GM12874 (cell line): Measurements from ENCODE around the gene TUBB6.

ENCODE experiments used
- CTCF ChIP-seq: IDR thresholded peaks from 2 replicates; pipeline ENCODE4 v1.5.1; 2011; ENCODE audit warnings: low read depth, mild to moderate bottlenecking, control low read depth, low read length, moderate library complexity; ENCODE audit not compliant: insufficient read depth

The TUBB6 gene

GRCh38 chr18:12346240-12346565 lies 38.2 kb downstream of the TUBB6 start:
- TF ChIP-seq CTCF, result no peak

GRCh38 chr18:12347895-12348294 lies 39.9 kb downstream of the TUBB6 start:
- no peak for TF ChIP-seq CTCF

GRCh38 chr18:12352188-12352587 lies 44.1 kb downstream of the TUBB6 start:
- TF ChIP-seq CTCF, result no peak

DNA sequence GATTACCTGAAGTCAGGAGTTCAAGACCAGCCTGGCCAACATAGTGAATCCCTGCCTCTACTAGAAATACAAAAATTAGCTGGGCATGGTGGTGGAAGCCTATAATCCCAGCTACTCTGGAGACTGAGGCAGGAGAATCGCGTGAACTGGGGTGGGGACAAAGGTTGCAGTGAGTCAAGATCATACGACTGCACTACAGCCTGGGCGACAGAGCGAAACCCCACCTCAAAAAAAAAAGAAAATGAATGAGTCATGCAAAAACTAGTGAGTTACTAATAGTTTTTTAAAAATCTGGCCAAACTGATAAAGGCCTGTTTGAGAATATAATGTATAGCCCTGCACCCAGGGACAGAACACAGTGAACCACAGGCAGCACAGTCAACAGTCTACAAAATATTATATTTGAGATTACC lies 51.5 kb downstream of the TUBB6 start:
- no peak for TF ChIP-seq CTCF

- TF ChIP-seq CTCF, result no peak
Observed at GRCh38 chr18:12361770-12362378, 53.8 kb downstream of the TUBB6 start.

DNA sequence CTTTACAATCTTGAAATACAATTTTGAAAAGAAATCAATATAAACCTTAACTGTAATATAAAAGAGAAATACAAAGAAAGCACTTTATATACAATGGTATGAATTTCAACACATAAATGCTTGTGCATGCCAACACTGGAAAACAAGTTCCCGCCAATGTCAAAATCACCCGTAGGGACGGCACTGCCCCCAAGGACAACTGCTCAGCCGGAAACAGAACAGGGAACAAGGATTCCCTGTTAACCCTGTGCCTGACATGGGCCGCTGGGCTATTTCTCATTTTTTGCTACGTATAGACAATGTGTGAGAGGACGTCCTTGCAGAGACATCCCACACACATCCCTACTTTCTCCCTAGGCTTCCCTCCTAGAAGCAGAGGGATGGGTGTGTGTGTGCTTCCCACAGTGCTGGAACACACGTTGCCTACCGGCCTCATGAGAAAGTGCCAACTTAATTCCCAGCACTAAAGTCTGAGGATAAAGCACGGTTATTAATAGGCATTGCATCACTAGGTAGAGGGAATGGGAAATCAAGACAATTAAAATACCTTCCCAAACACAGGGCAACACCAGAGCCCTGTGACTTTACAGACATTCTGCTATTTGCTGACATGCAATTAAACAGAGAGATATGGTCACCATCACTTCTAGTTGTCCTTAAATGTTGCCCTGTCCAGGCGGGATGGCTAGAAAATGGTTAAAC lies 54.6 kb downstream of the TUBB6 start:
- no peak for TF ChIP-seq CTCF

GRCh38 chr18:12366379-12366778 lies 58.3 kb downstream of the TUBB6 start:
- no peak for TF ChIP-seq CTCF
